ENCODE results near the gene CLIC1. TPM values are rescaled to one million over a fixed set of nuclear protein-coding genes. Genes with fewer than 3 reads are reported as not detected.

CLIC1 gene
- total and polyA plus RNA-seq, 7 donors, result 20.6 to 85.9 (median 37.5) TPM

GRCh38 chr6:31723980-31724691, 12.2 kb downstream of the CLIC1 start:
- WGBS, 3 donors, result 77 to 84% (median 83%) methylated on average over 23 to 25 of the region's 25 CpGs
- ATAC-seq (no peak), DNase-seq (peak in 1 of 2 donors; percentile 66)
- Histone ChIP-seq H3K9me3 (no peaks in the 10 kb centered on the region), H3K4me3 (no peak overlapping the region), H3K27ac (no peak overlapping the region), H3K4me1 (peaks cover 6% of the 10 kb centered on the region), H3K36me3 (ENCODE audit: insufficient read depth in 1 of 2, low read depth in 1 of 2) (peaks cover 0 to 16% of the 10 kb centered on the region in 2 donors), H3K27me3 (ENCODE audit: insufficient read depth in 3 of 3, low read length in 2 of 3) (no peaks in the 10 kb centered on the region)
- intact Hi-C loops (cut with DNase I), result no loop called here
- TF ChIP-seq CTCF (IDR thresholded peaks at IDR 0.05), result no peak

GRCh38 chr6:31723245-31723979, 12.9 kb downstream of the CLIC1 start, which contains the start of gene MPIG6B:
MPIG6B (plus strand) TSS chr6:31723373; CDS start chr6:31723384, 11 bp downstream.
- intact Hi-C loops (cut with DNase I), result no loop called here
- no peak for TF ChIP-seq CTCF (IDR thresholded peaks at IDR 0.05)
- no peaks in the 10 kb centered on the region for H3K4me1 ChIP-seq
- DNase-seq (no peak), ATAC-seq (no peak)
- peaks cover 0 to 16% of the 10 kb centered on the region in 2 donors for H3K36me3 ChIP-seq (ENCODE audit: insufficient read depth in 1 of 2, low read depth in 1 of 2)
- WGBS, 3 donors, result 67 to 72% (median 69%) methylated on average over 44 to 46 of the region's 46 CpGs
- H3K9me3 ChIP-seq, result no peaks in the 10 kb centered on the region
- no peak within 1 kb of the TSS for H3K27ac ChIP-seq
- H3K4me3 ChIP-seq, result no peak within 1 kb of the TSS
- no peaks in the 10 kb centered on the region for H3K27me3 ChIP-seq (ENCODE audit: insufficient read depth in 3 of 3, low read length in 2 of 3)

DNA sequence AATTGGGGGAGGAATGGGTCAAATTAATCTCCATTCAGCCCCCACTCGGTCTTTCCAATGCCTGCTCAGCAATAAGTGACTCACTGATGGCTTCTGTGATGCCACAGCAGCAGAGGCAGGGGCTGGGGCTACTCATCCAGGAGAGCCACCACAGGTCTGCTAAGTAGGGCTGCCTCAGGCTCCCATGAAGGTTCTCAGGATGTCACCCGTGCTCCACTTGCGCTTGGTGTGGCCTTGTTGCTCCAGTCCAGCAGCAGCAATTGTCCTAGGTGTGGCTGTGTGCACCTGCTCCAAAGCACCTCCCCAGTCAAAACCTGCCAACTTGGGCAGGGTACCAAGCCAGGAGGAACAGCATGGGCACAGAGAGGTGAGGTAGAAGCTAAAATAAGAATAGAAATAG, 14.2 kb downstream of the CLIC1 start:
- H3K27me3 ChIP-seq (ENCODE audit: insufficient read depth in 3 of 3, low read length in 2 of 3), result no peaks in the 10 kb centered on the region
- peaks cover 0 to 9% of the 10 kb centered on the region in 2 donors for H3K36me3 ChIP-seq (ENCODE audit: insufficient read depth in 1 of 2, low read depth in 1 of 2)
- H3K9me3 ChIP-seq, result no peaks in the 10 kb centered on the region
- ATAC-seq (no peak), DNase-seq (no peak)
- WGBS, 3 donors, result 82 to 92% (median 88%) methylated on average over 3 of the region's 3 CpGs
- no peak overlapping the region for H3K27ac ChIP-seq
- no peaks in the 10 kb centered on the region for H3K4me1 ChIP-seq
- no peak overlapping the region for H3K4me3 ChIP-seq
- no peak for TF ChIP-seq CTCF (IDR thresholded peaks at IDR 0.05)
- intact Hi-C loops (cut with DNase I), result no loop called here

GRCh38 chr6:31721351-31722020, 14.8 kb downstream of the CLIC1 start, which contains the start of gene LY6G6C:
LY6G6C (minus strand) TSS chr6:31721746; CDS start chr6:31721679, 67 bp downstream.
- no peaks in the 10 kb centered on the region for H3K27me3 ChIP-seq (ENCODE audit: insufficient read depth in 3 of 3, low read length in 2 of 3)
- 86 to 100% (median 98%) methylated on average over 4 of the region's 4 CpGs for WGBS, 3 donors
- peaks cover 0 to 2% of the 10 kb centered on the region in 2 donors for H3K36me3 ChIP-seq (ENCODE audit: insufficient read depth in 1 of 2, low read depth in 1 of 2)
- no peaks in the 10 kb centered on the region for H3K4me1 ChIP-seq
- no peak within 1 kb of the TSS for H3K4me3 ChIP-seq
- no peak for DNase-seq
- no peak for TF ChIP-seq CTCF (IDR thresholded peaks at IDR 0.05)
- H3K9me3 ChIP-seq, result no peaks in the 10 kb centered on the region
- no peak for ATAC-seq
- no peak within 1 kb of the TSS for H3K27ac ChIP-seq
- intact Hi-C loops (cut with DNase I), result no loop called here
